Activated CD4-positive, alpha-beta T cell treated with anti-CD3 and anti-CD28 coated beads for 24 hours (primary cell): ENCODE data around the gene SERAC1.
A peak's percentile ranks its signal among the peaks of the same experiment; 100 is the strongest.

ENCODE experiments used
- DNase-seq, 2 donors: peaks; one replicate each; pipeline ENCODE4 v3.0.0-alpha.2; 2020; ENCODE audit warnings: low read depth in 2 of 2

SERAC1 gene

GRCh38 chr6:158078320-158078719 lies 89.7 kb downstream of the SERAC1 start:
- no peak for DNase-seq

- no peak for DNase-seq
Observed at GRCh38 chr6:158077676-158078075, 90.4 kb downstream of the SERAC1 start.

- DNase-seq = no peak
Observed at GRCh38 chr6:158076548-158076947, 91.5 kb downstream of the SERAC1 start.

GRCh38 chr6:158073776-158074175 lies 94.3 kb downstream of the SERAC1 start:
- DNase-seq = no peak

- peak; percentile 52 to 57 for DNase-seq
Observed at GRCh38 chr6:158072083-158072721, 95.9 kb downstream of the SERAC1 start.

- DNase-seq = no peak
Observed at GRCh38 chr6:158071121-158072082, 96.7 kb downstream of the SERAC1 start.

- no peak for DNase-seq
Observed at GRCh38 chr6:158070513-158070912, 97.5 kb downstream of the SERAC1 start.

- DNase-seq = no peak
Observed at GRCh38 chr6:158069800-158070195, 98.3 kb downstream of the SERAC1 start.

- no peak for DNase-seq
Observed at GRCh38 chr6:158068893-158069799, 98.9 kb downstream of the SERAC1 start.

GRCh38 chr6:158068156-158068892 lies 99.7 kb downstream of the SERAC1 start:
- DNase-seq = no peak

GRCh38 chr6:158067436-158068015 lies 100.5 kb downstream of the SERAC1 start:
- no peak for DNase-seq

- no peak for DNase-seq
Observed at GRCh38 chr6:158066136-158066781, 101.8 kb downstream of the SERAC1 start.

- DNase-seq = no peak
Observed at GRCh38 chr6:158064725-158065251, 103.3 kb downstream of the SERAC1 start.

GRCh38 chr6:158063736-158064135 lies 104.3 kb downstream of the SERAC1 start:
- no peak for DNase-seq

- DNase-seq = no peak
Observed at GRCh38 chr6:158061709-158062461, 106.2 kb downstream of the SERAC1 start.

- no peak for DNase-seq
Observed at GRCh38 chr6:158061361-158061708, 106.7 kb downstream of the SERAC1 start.

- no peak for DNase-seq
Observed at GRCh38 chr6:158060455-158061360, 107.4 kb downstream of the SERAC1 start.
